NCI-H1048 (cell line): ENCODE results near the gene SHROOM2.
A peak's percentile ranks its signal among the peaks of the same experiment; 100 is the strongest.

Experiments used
- DNase-seq: peaks from one replicate; lab custom pipeline; 2025; lab: John Stamatoyannopoulos, UW

SHROOM2 gene

GRCh38 chrX:9864011-9864410 lies 77.8 kb downstream of the SHROOM2 start:
- DNase-seq = no peak

DNA sequence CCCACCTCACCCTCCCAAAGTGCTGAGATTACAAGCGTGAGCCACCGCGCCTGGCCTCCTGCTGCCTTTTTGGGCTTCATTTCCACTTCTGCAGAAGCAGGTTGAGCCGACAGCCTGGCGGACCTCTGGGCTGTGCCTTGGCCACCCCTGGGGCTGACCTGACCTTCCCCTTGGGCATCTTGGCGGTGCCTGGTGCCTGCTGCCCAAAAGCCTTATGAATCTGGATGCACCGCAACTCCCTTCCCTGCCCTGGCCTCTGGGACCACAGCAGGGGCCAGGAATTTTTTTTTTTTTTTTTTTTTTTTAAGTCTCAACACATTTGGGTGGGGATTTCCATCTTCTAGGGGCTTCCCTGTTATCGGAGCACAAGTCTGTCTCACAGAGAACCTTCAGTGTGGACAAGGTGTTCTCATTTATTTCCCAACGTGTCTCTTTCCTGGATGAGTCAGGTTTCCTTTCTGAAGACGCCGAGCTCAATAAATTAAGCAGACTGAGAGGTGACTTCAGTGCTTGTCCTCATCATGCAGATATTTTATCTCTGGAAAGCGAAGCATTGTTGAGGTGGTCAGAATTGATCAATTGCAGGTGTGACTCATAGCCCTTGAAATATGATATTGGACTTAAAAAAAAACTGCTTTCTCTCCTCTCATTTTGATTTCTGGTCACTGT lies 79.7 kb downstream of the SHROOM2 start:
- DNase-seq = no peak

GRCh38 chrX:9866633-9867032 lies 80.4 kb downstream of the SHROOM2 start:
- no peak for DNase-seq

GRCh38 chrX:9867226-9867625 lies 81.0 kb downstream of the SHROOM2 start:
- no peak for DNase-seq

GRCh38 chrX:9867753-9868152 lies 81.5 kb downstream of the SHROOM2 start:
- no peak for DNase-seq

GRCh38 chrX:9871701-9872268 lies 85.6 kb downstream of the SHROOM2 start:
- no peak for DNase-seq

DNA sequence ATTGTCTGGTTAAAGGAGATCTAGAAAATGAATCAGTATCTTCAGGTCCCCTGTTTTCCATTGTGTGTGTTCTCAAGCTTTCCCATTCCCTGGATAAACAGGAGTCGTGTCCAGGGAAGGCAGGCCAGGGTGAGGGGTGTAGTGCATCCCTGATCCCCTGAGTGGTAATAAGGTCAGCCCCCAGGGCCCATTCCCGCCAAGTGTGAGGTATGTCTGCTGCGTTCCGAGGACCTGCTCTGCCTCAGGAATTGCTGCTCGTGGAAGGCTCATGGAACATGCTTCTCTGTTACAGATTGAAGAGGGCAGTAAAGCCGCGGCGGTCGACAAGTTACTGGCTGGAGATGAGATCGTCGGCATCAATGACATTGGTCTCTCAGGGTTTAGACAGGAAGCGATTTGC lies 87.1 kb downstream of the SHROOM2 start:
- DNase-seq = no peak

DNA sequence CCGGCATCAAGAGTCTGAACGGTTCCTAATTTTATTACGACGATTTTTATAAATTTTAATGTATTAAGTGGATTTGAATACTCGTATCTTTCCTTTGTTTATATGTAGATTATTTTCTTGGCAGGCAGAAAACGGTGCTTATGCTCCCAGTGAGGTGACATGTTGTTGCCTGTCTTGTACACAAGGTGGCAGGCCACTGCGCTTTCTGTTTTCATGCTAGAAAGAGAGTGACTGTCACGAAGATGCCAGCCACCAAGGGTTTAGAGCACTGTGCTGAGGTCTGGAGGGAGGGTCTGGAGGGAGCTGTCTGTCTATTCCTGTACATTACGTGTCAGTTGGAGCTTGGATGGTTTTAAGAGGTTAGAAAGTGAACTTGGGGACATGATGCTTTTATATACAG lies 87.7 kb downstream of the SHROOM2 start:
- DNase-seq = peak; percentile 6

DNA sequence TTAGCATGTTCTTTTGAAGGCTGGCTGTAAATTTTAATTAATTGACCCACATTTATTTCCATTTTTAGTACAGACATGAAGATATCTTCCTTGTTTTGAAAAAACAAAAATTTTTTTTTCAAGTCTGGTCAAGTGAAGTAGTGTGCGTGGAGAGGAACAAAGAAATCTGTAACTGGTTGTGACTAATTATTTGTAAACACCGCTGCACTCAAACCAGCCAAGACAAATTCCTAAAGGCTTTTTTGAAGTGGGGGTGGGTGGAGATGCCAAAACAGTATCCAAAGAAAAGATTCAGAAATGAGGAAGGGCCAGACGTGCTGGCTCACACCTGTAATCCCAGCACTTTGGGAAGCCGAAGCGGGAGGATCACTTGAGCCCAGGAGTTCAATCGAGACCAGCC lies 88.3 kb downstream of the SHROOM2 start:
- DNase-seq = no peak

DNA sequence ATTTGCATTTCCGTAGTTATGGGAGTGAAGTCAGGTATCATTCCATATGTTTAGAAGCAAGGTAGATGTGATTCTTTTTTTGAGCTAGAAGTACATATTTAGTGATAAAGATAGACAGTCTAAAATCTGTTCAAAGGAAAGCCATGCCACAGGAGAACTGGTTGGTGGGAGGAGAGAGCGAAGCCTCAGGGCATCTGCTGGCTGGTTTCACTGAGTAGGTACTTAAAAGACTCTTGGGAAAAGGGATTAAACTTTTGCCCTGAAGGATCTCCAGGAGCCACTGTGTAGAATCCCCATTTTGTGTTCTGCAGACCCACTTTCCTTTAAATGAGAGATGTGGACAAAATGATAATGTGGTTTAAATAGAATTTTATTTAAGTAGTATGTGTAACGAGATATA lies 89.6 kb downstream of the SHROOM2 start:
- no peak for DNase-seq

DNA sequence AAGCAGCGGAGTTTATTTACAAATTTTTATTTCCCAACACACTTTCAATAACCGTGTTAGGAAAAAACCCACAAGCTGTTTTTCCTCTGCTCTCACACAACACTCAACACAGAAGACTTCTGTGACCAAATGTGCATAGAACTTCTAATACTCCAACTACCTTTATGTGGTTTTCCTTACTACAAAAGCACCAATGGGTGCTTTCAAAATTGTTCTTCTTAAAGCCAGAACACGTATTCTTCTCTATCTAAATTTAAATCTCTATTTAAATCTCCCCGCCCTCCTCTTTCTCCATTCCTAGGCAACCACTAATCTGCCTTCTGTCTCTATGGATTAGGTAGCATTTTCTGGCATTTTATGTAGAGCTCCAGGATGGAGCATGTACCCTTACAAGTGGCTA lies 90.0 kb downstream of the SHROOM2 start:
- no peak for DNase-seq

DNA sequence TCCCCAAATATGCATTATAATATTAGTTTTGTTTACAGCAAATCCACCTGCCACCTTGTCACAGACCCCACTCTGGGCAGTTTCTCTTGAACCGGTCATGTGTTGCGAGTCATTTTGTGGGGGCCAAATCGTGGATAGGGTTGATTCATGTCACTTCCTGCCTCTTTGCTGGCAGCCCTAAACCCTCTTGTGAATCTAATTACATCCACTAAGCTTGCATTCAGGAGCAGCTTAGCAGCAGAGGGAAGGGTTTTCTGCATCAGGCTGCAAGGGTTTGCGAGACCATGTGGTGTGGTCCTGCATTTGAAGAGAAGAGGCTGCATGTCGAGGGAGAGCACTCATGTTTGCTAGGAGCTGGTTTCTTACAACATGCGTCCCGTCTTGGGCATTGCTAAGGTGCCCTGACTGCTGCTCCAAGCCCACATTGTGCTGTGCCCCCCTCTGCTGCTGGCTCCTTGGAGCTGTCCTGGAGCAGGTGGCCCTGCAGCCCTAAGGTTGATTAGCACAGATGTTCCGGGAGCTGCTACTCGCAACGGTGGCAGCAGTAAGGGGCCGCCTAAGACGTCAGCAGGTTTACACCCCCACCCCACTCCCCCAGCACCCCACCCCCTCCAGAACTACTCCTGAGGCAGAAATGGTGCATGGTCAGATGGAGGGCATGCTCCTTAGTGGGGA lies 92.1 kb downstream of the SHROOM2 start:
- DNase-seq = no peak

DNA sequence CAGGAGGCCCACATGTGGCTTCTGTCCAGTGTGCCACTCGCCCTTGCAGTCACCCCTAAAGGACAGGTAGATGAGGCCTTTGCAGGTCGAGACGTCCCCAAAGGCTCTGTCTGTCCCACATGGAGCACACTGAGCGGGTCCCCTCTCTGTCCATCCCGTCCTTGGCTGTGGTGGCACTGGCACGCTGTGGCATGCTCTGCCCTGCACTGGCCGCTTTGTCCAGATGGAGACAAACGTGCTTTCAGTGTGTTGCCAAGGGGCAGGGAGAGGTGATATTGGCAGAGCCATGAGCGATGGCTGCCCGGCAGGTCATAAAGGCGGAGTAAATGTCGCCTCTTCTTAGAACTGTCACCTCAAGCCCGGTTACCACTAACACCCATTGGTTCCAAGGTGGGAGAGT lies 94.0 kb downstream of the SHROOM2 start:
- no peak for DNase-seq

- DNase-seq = no peak
These were observed 94.6 kb downstream of the SHROOM2 start for GRCh38 chrX:9880870-9881269.

DNA sequence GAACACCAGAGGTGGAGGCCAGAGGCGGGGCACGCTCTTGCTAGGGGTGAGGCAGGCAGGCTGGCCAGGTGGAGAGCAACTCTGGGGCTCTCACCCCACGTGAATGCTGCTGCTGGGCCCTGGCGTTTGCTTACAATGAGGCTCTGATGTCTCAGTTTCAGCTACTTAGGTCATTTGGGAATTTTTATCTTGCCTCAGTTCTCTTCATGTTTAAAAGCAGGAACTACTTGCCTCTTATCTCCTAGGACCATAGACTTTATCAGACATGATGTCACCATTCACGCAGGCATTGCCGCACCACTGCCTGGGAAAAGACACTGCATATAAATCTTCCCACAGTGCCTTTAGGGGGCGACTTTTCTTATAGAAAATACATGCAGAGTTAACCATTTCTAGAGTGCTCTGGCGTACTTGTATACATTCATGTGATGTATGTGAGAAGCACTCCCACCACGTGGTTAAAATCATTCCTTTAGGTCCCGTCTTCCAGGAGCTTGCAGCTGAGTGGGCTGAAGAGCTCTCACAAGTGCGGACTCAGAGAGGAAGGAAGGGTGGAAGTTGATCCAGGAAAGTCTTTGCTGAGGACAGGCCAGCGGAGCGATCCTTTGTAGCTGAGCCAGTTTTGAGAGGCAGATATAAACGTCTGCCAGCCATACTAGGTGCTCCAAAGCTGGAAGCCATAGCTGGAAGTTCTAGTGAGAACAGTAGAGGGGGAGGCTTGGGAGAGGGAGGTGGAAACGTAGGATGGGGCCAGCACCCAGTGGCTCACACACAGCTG lies 96.6 kb downstream of the SHROOM2 start:
- no peak for DNase-seq

DNA sequence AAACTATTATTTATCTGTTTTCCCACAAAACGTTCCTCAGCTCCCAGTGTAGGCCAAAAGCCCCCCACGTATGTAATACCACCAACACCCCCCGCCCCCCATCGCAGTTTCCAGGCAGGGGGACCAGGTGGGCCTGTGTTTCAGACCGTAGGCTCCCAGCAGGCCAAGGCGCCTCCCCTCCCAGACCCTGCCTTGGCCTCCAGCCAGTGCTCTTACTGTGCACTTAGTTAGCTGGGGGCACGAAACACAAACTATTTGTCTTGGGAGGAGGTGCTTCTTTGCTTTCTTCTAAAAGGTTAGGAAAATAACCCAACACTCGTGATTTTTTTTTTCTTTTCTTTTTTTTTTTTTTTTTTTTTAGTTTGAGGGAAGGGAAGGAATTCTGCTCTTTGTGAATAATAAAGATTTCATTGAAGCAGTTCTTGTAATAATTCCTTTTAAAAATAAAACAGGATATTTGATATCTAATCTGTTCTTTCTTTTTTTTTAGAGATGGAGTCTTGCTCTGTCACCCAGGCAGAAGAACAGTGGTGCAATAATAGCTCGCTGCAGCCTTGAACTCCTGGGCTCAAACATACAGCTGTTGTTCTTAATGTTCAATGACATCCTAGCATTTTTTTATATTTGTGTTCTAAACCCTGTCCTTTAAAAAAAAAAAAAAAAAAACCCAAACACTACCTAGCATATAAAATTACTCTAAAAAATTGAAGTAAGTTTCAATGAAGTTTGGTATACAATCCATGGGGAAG lies 98.0 kb downstream of the SHROOM2 start:
- DNase-seq = no peak

DNA sequence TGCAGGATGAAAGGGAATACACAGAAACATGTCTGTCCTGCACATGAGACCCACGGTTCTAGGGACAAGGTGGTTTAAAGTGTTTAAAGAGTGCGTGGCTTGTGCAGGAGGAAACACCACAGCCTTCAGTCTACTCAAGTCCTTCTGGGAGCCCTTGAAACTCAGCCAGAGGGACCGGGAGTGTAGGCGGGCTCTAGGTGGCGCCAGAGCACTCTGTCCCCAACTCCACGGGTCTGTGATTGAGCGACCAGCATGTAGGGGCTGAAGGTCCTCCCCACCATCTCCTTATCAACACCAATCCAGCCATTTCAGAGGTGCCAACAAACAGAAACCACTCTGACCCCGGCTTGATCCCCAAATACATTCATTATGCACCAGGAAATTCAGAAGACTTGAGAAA lies 98.9 kb downstream of the SHROOM2 start:
- no peak for DNase-seq

- DNase-seq = no peak
These were observed 101.5 kb downstream of the SHROOM2 start for GRCh38 chrX:9887659-9888297.

DNA sequence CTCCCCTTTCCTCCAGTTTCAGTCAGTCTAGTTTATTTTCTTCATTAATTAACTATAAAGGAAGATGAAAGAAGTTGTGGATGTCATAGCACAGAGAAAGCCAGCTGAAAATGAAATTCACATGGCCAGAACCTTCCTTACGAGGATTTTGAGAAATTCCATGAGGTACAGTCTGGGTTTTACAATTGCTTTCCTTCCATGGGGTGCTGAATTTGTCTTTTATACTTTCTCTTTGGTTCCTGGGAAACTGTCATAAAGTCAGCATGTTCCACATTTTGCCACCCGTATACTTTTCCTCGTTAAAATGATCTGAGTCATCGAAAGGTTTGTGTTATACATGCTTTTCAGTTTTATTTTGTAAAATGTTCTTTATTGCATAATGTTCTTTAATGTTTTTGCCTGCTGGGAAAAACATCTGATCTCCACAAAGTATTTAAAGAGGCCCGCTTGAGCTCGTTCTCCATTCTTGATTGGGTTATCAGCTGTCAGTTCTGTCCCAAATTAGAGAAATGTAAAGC lies 102.8 kb downstream of the SHROOM2 start:
- DNase-seq = no peak

- DNase-seq = no peak
These were observed 104.5 kb downstream of the SHROOM2 start for GRCh38 chrX:9890681-9891091.

- no peak for DNase-seq
These were observed 109.1 kb downstream of the SHROOM2 start for GRCh38 chrX:9895225-9895912.
